ENCODE data around the gene GSTA4.
"Not testable (repeated sequence)": the region's sequence is repeated elsewhere in the genome, so short reads cannot be mapped to it uniquely, and the experiment has no call there.

GSTA4 gene

DNA sequence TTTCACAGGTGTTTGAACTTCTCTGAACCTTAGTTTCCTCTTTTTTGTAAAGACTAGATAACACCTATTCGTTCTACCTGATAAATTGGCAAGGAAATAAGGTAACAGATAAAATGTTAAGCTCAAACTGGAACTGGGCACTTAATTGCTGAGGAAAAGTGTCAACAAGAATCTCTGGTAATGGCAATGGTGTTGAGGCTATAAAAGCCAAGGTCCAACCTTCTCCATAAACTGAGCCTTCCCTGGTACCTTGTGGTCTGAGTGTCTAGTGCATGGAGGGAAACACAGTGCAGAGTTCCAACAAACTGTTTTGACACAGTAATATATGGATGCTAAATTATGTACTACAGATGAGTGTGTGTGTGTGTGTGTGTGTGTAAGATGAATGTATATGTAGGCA is 33.4 kb upstream of the GSTA4 start:
- ATAC-seq (ENCODE audit: low read depth) = no peak
- H3K27ac Mint-ChIP-seq = no peak overlapping the region
- DNase-seq (ENCODE audit: low spot score in 2 of 2) = no peak
- H3K36me3 Mint-ChIP-seq = peaks cover 43% of the 10 kb centered on the region
- no peaks in the 10 kb centered on the region for H3K4me1 Mint-ChIP-seq
- no peaks in the 10 kb centered on the region for H3K9me3 Mint-ChIP-seq
- no peaks in the 10 kb centered on the region for H3K27me3 Mint-ChIP-seq
- no peak overlapping the region for H3K4me3 Mint-ChIP-seq

DNA sequence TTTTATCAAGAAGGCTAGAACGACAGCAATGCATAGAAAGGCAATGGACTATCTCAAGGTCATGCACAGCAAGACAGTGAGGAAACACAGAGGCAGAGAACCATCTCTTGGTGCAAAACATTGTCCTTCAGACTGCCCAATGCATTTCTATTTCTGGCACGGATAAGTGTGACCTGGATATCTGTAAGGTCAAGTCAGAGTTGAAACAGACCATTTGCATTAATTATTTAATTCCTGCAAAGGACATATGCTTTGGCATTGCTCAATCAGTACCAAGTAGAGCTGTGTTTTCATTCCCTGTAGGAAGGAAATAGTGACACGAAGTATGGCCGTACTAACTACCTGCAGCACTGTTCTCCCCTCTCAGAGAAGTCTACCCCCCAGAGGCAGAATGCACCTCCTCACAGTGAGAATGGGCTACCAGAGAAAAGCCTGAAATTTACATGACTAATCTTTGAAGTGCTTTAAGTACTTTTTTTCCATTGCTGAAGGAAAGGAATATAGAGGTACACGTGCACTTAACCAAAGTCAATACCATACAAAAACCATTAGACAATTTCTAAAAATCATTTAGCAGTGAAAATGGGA is 32.1 kb upstream of the GSTA4 start:
- H3K9me3 Mint-ChIP-seq = no peaks in the 10 kb centered on the region
- H3K4me1 Mint-ChIP-seq = no peaks in the 10 kb centered on the region
- H3K27ac Mint-ChIP-seq = no peak overlapping the region
- H3K36me3 Mint-ChIP-seq = peaks cover 33% of the 10 kb centered on the region
- DNase-seq (ENCODE audit: low spot score in 2 of 2) = no peak
- H3K27me3 Mint-ChIP-seq = no peaks in the 10 kb centered on the region
- ATAC-seq (ENCODE audit: low read depth) = no peak
- H3K4me3 Mint-ChIP-seq = no peak overlapping the region

DNA sequence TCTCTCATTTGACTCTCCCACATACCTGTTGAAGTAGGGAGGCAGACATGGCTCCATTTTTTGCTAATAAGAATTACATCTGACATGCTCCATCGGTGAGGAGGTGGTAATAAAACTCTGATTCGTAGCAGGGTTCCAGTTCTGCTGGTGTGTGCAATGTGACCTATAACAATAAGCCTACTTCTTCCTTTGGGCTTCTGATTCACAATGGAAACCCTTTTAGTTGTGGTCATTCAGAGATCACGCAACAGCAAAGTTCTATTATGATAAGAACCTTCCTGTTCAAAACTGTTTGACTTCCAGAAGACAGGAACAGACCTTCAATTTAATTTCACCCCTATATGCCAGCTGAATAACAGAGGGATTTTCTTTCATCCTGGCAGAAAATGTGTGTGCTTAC is 31.4 kb upstream of the GSTA4 start:
- no peaks in the 10 kb centered on the region for H3K9me3 Mint-ChIP-seq
- H3K27me3 Mint-ChIP-seq = no peaks in the 10 kb centered on the region
- ATAC-seq (ENCODE audit: low read depth) = no peak
- no peaks in the 10 kb centered on the region for H3K4me1 Mint-ChIP-seq
- H3K4me3 Mint-ChIP-seq = no peak overlapping the region
- no peak for DNase-seq (ENCODE audit: low spot score in 2 of 2)
- no peak overlapping the region for H3K27ac Mint-ChIP-seq
- H3K36me3 Mint-ChIP-seq = peaks cover 28% of the 10 kb centered on the region

DNA sequence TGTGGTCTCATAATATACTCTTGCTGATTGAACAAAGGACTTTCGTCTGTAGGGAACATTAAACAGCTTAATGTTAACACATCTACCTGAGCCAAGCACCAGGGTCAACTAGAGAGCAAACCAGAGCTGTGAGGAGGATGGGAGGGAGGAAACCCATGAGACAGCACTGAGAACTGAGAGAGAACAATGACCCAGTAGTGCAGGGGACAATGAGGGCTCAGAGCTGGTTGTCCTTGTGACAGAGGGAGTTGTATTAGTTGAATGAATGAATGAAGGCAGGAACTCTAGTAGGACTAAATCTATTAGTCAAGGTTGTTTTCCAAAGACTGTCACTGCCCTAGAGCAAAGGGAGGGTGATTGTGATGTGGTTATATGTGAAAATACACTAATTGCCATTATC is 28.2 kb upstream of the GSTA4 start:
- no peaks in the 10 kb centered on the region for H3K27me3 Mint-ChIP-seq
- H3K27ac Mint-ChIP-seq = no peak overlapping the region
- peaks cover 26% of the 10 kb centered on the region for H3K36me3 Mint-ChIP-seq
- DNase-seq (ENCODE audit: low spot score in 2 of 2) (no peak), ATAC-seq (ENCODE audit: low read depth) (no peak)
- no peak overlapping the region for H3K4me3 Mint-ChIP-seq
- no peaks in the 10 kb centered on the region for H3K4me1 Mint-ChIP-seq
- H3K9me3 Mint-ChIP-seq = no peaks in the 10 kb centered on the region

DNA sequence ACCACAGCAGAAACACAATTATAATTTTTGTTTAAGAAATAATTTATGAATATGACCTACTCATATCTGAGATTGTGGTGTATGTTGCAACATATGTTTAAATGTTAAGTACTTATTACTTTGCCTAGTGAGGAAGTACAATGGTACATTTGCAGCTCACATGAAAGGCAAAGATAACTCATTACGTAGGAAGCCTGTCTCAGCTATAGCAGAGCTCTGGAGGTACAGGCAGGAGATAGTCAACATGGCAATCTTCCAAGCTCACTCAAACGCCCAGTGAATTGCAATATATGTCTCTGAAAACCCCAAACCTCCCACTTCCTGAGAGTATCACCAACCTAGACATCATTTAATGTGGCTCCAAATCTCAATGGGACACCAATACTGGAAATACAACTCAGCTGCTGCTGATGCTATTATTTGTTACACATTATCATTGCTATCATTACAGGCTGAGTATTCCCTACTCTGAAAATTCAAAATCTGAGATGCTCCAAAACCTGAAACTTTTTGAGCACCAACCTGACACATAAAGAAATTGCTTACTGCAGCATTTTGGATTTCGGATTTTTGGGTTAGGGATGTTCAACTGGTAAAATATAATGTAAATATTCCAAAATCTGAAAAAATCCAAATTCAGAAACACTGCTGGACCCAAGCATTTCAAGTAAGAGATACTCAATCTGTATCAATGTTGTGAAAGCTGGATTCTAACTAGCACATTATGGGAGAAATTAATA is 25.1 kb upstream of the GSTA4 start:
- Mint-ChIP-seq H3K36me3 (peaks cover 28% of the 10 kb centered on the region), H3K27ac (no peak overlapping the region), H3K4me3 (no peak overlapping the region), H3K4me1 (peaks cover 3% of the 10 kb centered on the region), H3K27me3 (no peaks in the 10 kb centered on the region), H3K9me3 (no peaks in the 10 kb centered on the region)
- ATAC-seq (ENCODE audit: low read depth) (no peak), DNase-seq (ENCODE audit: low spot score in 2 of 2) (no peak)

DNA sequence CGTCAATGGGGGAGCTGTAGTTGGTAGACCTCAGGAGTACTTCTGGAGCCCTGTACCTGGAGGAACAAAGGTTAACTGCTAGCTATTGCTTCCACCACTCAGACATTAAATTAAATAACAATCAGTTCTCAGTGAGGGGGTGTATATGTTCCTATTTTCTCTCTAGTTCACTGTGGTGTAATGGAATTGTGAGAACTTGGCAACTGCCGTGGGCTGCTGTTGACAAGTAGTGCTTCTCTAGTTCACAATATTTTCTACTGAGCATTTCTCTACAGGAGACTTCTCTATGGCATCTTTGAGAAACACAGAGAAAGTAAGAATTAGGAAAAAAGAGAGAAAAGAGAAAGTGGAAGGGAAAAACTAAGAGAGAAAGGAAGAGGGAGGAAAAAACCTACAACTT is 23.4 kb upstream of the GSTA4 start:
- Mint-ChIP-seq H3K27me3 (no peaks in the 10 kb centered on the region), H3K4me3 (no peak overlapping the region), H3K27ac (no peak overlapping the region), H3K9me3 (no peaks in the 10 kb centered on the region), H3K4me1 (peaks cover 3% of the 10 kb centered on the region), H3K36me3 (peaks cover 34% of the 10 kb centered on the region)
- no peak for DNase-seq (ENCODE audit: low spot score in 2 of 2)
- ATAC-seq (ENCODE audit: low read depth) = no peak

DNA sequence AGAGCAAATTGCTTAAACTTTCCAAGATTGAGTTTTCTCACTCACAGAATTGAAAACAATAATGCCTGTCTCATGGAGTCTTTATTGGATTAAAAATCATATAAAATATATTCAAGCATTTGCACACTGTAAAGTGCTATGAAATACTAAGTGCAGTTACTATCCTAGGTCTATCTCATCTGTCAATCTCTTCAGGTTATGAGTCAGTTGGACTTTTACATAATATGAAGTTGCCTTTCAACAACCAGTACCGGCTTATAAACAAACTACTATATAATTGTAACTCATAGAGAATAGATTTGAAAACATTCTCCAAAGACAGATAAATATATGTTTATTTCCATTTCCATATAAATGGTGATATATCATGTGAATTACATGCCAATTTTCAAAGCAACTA is 20.4 kb upstream of the GSTA4 start:
- H3K27ac Mint-ChIP-seq = no peak overlapping the region
- H3K4me1 Mint-ChIP-seq = peaks cover 3% of the 10 kb centered on the region
- no peak overlapping the region for H3K4me3 Mint-ChIP-seq
- H3K9me3 Mint-ChIP-seq = no peaks in the 10 kb centered on the region
- no peaks in the 10 kb centered on the region for H3K27me3 Mint-ChIP-seq
- peaks cover 38% of the 10 kb centered on the region for H3K36me3 Mint-ChIP-seq
- ATAC-seq (ENCODE audit: low read depth) (no peak), DNase-seq (ENCODE audit: low spot score in 2 of 2) (no peak)

DNA sequence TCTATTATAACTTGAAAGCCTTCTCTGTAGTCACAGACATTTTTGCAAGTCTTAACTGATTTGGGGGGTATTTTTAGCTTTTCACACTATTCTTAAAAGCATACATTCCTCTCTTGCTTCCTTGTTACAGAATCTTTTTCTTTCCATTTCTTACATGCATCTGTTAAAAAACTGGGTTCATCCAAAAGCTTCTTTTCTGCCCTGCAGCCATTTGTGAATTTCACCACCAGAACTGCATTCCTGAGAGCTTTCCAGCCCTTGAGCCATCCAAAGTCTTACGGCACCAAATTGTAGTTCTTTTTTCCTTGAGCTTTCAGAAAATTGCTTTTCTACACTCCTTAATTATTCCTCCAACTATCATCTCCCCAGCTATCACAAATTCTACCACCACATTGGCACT is 19.7 kb upstream of the GSTA4 start:
- no peak overlapping the region for H3K27ac Mint-ChIP-seq
- H3K36me3 Mint-ChIP-seq = peaks cover 45% of the 10 kb centered on the region

DNA sequence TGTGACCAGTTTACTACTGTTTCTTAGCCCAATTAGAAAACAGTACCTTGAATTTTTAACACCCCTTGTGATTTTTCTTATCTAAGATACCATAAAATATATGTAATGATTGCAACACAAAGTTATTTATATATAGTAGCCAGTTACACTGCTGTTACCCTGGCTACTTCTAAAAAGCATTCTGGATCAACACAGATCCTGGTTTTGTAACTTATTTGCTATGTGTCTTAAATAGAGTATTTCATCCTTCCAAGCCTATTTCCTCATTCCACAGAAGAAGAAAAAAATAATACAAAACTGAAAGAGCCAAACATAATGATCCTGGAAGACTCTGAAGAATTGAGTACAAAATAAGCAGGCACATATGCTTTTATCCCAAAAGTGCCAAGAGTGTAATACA is 19.0 kb upstream of the GSTA4 start:
- DNase-seq (ENCODE audit: low spot score in 2 of 2) (no peak), ATAC-seq (ENCODE audit: low read depth) (no peak)
- no peak overlapping the region for H3K27ac Mint-ChIP-seq
- no peaks in the 10 kb centered on the region for H3K9me3 Mint-ChIP-seq
- no peak overlapping the region for H3K4me3 Mint-ChIP-seq
- no peaks in the 10 kb centered on the region for H3K27me3 Mint-ChIP-seq
- peaks cover 3% of the 10 kb centered on the region for H3K4me1 Mint-ChIP-seq
- peaks cover 49% of the 10 kb centered on the region for H3K36me3 Mint-ChIP-seq

More for the DNA sequence above, 19.7 kb upstream of the GSTA4 start:
- Mint-ChIP-seq H3K4me3 (no peak overlapping the region), H3K27me3 (no peaks in the 10 kb centered on the region), H3K9me3 (no peaks in the 10 kb centered on the region), H3K4me1 (peaks cover 3% of the 10 kb centered on the region)
- no peak for DNase-seq (ENCODE audit: low spot score in 2 of 2)
- ATAC-seq (ENCODE audit: low read depth) = no peak

DNA sequence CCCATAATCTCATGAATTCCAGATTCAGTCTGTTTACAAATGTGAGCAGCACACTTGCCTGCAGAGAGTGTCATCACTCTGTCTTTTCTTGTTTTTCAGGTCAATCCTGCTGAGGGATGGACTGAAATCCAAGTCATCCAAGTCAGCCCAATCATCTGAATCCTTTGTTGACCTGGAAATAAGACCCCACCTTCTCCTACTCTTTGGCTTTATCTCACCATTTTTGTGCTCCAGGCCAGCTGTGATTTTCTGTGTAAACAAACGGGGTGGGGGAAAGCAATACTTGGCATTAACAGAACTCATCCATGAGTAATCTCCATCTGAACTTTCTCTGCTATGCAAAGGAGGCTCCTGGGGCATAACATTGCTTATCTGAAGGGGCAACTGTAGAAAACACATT is 16.9 kb upstream of the GSTA4 start:
- H3K9me3 Mint-ChIP-seq = no peaks in the 10 kb centered on the region
- H3K27ac Mint-ChIP-seq = no peak overlapping the region
- DNase-seq (ENCODE audit: low spot score in 2 of 2) (no peak), ATAC-seq (ENCODE audit: low read depth) (no peak)
- H3K4me3 Mint-ChIP-seq = no peak overlapping the region
- H3K4me1 Mint-ChIP-seq = no peaks in the 10 kb centered on the region
- peaks cover 45% of the 10 kb centered on the region for H3K36me3 Mint-ChIP-seq
- no peaks in the 10 kb centered on the region for H3K27me3 Mint-ChIP-seq

DNA sequence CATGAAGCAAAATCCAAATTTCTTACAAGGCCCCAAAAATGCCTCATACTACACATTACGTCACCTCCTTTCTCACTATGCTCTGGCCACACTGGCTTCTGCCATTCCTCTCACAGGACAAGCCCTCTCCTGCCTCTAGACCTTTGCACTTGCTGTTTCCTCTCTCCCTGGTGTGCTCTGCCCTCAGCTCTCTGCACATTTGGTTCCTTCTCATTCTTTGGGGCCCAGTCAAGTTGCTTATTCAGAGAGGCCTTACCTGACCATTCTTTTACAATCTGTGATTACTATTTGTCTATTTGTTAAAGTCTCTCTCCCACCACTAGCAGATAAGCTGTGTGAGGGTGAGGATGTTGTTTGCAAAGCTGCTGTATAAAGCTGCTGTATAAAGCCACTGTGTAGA is 15.4 kb upstream of the GSTA4 start:
- DNase-seq (ENCODE audit: low spot score in 2 of 2) (no peak), ATAC-seq (ENCODE audit: low read depth) (no peak)
- Mint-ChIP-seq H3K27me3 (no peaks in the 10 kb centered on the region), H3K4me1 (no peaks in the 10 kb centered on the region), H3K4me3 (no peak overlapping the region), H3K9me3 (no peaks in the 10 kb centered on the region), H3K27ac (no peak overlapping the region), H3K36me3 (peaks cover 44% of the 10 kb centered on the region)

DNA sequence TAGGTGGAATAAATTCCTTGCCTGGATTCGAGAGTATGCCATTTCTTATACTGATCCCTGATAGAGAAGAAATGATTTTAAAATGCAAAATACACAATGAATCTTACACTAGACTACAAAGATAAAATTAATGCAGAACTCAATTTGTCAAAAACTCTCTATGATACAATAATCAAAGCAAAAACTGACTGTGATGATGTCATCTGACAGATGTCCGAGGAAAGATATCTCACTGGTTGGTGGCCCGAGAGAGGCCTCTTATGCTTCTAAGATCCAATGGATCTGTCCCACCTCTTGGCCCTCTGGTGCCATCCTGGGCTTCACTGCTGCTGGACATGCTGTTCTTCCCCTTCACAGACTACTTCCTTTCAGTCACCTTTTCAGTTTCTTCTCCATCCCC is 14.4 kb upstream of the GSTA4 start:
- no peak overlapping the region for H3K27ac Mint-ChIP-seq
- H3K4me1 Mint-ChIP-seq = no peaks in the 10 kb centered on the region
- H3K9me3 Mint-ChIP-seq = no peaks in the 10 kb centered on the region
- H3K27me3 Mint-ChIP-seq = no peaks in the 10 kb centered on the region
- no peak for ATAC-seq (ENCODE audit: low read depth)
- no peak for DNase-seq (ENCODE audit: low spot score in 2 of 2)
- H3K36me3 Mint-ChIP-seq = peaks cover 41% of the 10 kb centered on the region
- no peak overlapping the region for H3K4me3 Mint-ChIP-seq

DNA sequence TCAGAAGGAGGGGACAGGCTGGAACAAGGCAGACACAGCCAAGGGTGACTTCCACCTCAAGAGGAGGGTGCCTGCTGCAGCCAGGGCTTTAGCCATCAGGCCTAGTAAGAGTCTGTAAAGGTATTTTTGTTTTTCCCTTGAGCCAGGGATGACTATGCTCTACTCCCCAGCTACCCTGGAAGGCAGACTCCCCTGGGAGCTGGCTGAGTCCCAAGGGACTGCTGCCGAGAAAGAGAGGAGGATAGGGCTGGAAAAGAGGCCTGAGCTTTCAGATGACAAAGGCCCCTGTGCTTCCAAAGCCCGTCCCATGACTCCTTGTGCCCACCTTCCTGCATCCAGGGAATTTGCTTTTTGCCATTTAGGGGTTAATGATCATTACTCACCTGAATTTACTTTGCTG is 14.0 kb upstream of the GSTA4 start:
- no peak overlapping the region for H3K27ac Mint-ChIP-seq

DNA sequence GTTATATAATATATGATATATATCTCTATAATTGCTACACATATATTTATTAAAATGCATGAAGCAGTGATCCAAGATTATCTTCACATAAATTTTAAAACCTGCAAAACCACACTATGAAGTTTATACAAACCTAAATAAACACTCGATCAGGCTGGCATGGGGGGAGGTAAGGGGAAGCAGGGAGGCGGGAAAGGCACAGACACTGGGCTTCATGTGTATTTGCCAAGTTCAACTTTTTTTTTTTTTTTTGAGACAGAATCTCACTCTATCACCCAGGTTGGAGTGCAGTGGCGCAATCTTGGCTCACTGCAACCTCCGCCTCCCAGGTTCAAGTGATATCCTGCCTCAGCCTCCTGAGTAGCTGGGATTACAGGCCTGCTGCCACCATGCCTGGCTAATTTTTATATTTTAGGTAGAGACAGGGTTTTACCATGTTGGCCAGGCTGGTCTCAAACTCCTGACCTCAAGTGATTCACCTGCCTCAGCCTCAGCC is 13.2 kb upstream of the GSTA4 start:
- not testable (repeated sequence) for DNase-seq (ENCODE audit: low spot score in 2 of 2); H3K27me3 Mint-ChIP-seq; H3K9me3 Mint-ChIP-seq; H3K4me1 Mint-ChIP-seq; ATAC-seq (ENCODE audit: low read depth); H3K4me3 Mint-ChIP-seq; H3K27ac Mint-ChIP-seq
- H3K36me3 Mint-ChIP-seq = peaks cover 38% of the 10 kb centered on the region

More for the DNA sequence above, 14.0 kb upstream of the GSTA4 start:
- no peaks in the 10 kb centered on the region for H3K9me3 Mint-ChIP-seq
- DNase-seq (ENCODE audit: low spot score in 2 of 2) = no peak
- no peaks in the 10 kb centered on the region for H3K4me1 Mint-ChIP-seq
- no peaks in the 10 kb centered on the region for H3K27me3 Mint-ChIP-seq
- no peak for ATAC-seq (ENCODE audit: low read depth)
- H3K36me3 Mint-ChIP-seq = peaks cover 39% of the 10 kb centered on the region
- no peak overlapping the region for H3K4me3 Mint-ChIP-seq
